ENCODE results near the gene HAUS6.

- no peak for TF ChIP-seq CTCF (IDR thresholded peaks at IDR 0.05)
- no peak for TF ChIP-seq POLR2A (IDR thresholded peaks at IDR 0.05)
Observed at GRCh38 chr9:19050637-19051591, 51.8 kb downstream of the HAUS6 start.
